ENCODE results near the gene EVI5.

The EVI5 gene

DNA sequence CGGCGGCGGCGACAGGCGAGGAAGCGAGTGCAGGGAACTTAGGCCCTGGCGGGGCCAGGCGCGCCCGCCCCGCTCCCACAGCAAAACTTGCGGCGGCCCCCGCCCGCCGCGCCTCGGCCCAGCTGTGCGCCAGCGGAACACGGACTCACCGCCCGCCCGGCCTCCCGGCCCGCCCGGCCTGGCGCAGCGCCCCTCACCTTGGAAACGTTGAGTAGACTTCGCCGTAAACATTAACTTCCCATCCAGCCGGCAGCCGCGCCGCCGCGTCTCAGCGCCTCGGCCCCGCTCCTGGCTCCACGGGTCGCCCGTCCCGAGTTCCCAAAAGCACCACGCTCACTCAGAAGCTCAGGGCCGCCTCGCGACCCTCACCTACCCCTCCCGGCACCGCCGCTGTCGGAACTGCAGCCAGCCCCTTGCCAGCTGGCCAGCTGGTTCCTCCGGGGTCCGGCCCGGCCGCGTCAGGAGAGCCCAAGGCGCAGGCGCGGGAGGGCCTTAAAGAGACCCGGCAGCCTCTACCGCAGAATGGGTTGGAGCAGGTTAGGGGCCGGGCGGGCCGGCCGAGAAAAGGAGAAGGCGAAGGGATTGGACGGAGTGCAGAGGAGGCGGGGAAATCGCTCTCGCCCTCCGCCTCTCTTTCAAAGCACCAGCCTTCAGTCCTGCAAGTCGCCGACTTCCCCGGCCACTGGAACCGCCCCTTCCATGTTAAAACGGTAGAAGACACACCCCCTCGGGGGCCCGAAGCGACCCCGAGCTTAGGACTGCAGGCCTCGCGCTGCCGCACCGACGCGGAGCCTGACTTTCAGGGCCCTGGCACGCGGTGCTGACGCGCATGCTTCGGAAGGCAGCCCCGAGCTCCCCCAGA lies at the start of gene EVI5:
Gene EVI5, minus strand, starts transcription at position 470 of the 862 bp plus-strand sequence. CDS start 48,562 bp downstream, outside the sequence.
- Histone ChIP-seq H3K27me3 (ENCODE audit: control insufficient read depth, low read length) (no peaks in the 10 kb centered on the region), H3K4me2 (ENCODE audit: low read length) (peak within 1 kb of the TSS; percentile 86), H3K9me2 (replicated peaks; ENCODE audit: control insufficient read depth, low read length) (no peaks in the 10 kb centered on the region), H3K27ac (ENCODE audit: low read depth, low read length) (peak within 1 kb of the TSS; percentile 28; the same call in 1 of the 2 replicates), H3K4me1 (ENCODE audit: control insufficient read depth, low read length) (peaks cover 14% of the 10 kb centered on the region), H3K9me3 (ENCODE audit: control insufficient read depth, insufficient read depth, low read length) (no peaks in the 10 kb centered on the region), H3K36me3 (ENCODE audit: control insufficient read depth, low read length) (no peaks in the 10 kb centered on the region), H4K20me1 (ENCODE audit: control insufficient read depth, insufficient read depth, low read depth, low read length) (no peaks in the 10 kb centered on the region), H3F3A (ENCODE audit: control insufficient read depth, insufficient read depth) (peaks cover 3% of the 10 kb centered on the region), H3K79me2 (ENCODE audit: control insufficient read depth, low read length) (peaks cover 30% of the 10 kb centered on the region), H3K4me3 (ENCODE audit: low read length) (peak within 1 kb of the TSS; percentile 87)
- TF ChIP-seq EZH2phosphoT487 (IDR thresholded peaks at IDR 0.05; ENCODE audit: borderline replicate concordance, low read length) = no peak
- peak; percentile 42 for TF ChIP-seq CTCF (IDR thresholded peaks at IDR 0.05; ENCODE audit: low read depth, low read length, poor library complexity, severe bottlenecking)

GRCh38 chr1:92834617-92835016 lies 49.7 kb upstream of the EVI5 start:
- no peaks in the 10 kb centered on the region for H3K9me3 ChIP-seq (ENCODE audit: control insufficient read depth, insufficient read depth, low read length)
- H3K4me2 ChIP-seq (ENCODE audit: low read length) = peak overlapping the region; percentile 84
- H3K9me2 ChIP-seq (replicated peaks; ENCODE audit: control insufficient read depth, low read length) = no peaks in the 10 kb centered on the region
- H3K4me3 ChIP-seq (ENCODE audit: low read length) = peak overlapping the region; percentile 90
- peaks cover 60% of the 10 kb centered on the region for H3F3A ChIP-seq (ENCODE audit: control insufficient read depth, insufficient read depth)
- H4K20me1 ChIP-seq (ENCODE audit: control insufficient read depth, insufficient read depth, low read depth, low read length) = peaks cover 61% of the 10 kb centered on the region
- peaks cover 79% of the 10 kb centered on the region for H3K79me2 ChIP-seq (ENCODE audit: control insufficient read depth, low read length)
- H3K27ac ChIP-seq (ENCODE audit: low read depth, low read length) = no peak overlapping the region
- H3K36me3 ChIP-seq (ENCODE audit: control insufficient read depth, low read length) = peaks cover 77% of the 10 kb centered on the region
- no peak for TF ChIP-seq CTCF (IDR thresholded peaks at IDR 0.05; ENCODE audit: low read depth, low read length, poor library complexity, severe bottlenecking)
- TF ChIP-seq EZH2phosphoT487 (IDR thresholded peaks at IDR 0.05; ENCODE audit: borderline replicate concordance, low read length) = no peak
- H3K27me3 ChIP-seq (ENCODE audit: control insufficient read depth, low read length) = no peaks in the 10 kb centered on the region
- H3K4me1 ChIP-seq (ENCODE audit: control insufficient read depth, low read length) = peaks cover 52% of the 10 kb centered on the region

- Histone ChIP-seq H3K36me3 (ENCODE audit: control insufficient read depth, low read length) (peaks cover 69% of the 10 kb centered on the region), H3K27ac (ENCODE audit: low read depth, low read length) (peak overlapping the region; percentile 73), H3K9me2 (replicated peaks; ENCODE audit: control insufficient read depth, low read length) (no peaks in the 10 kb centered on the region), H3K79me2 (ENCODE audit: control insufficient read depth, low read length) (peaks cover 71% of the 10 kb centered on the region), H3K4me3 (ENCODE audit: low read length) (peak overlapping the region; percentile 90), H3K4me1 (ENCODE audit: control insufficient read depth, low read length) (peaks cover 52% of the 10 kb centered on the region), H3F3A (ENCODE audit: control insufficient read depth, insufficient read depth) (peaks cover 53% of the 10 kb centered on the region), H3K4me2 (ENCODE audit: low read length) (peak overlapping the region; percentile 84), H4K20me1 (ENCODE audit: control insufficient read depth, insufficient read depth, low read depth, low read length) (peaks cover 53% of the 10 kb centered on the region), H3K27me3 (ENCODE audit: control insufficient read depth, low read length) (no peaks in the 10 kb centered on the region), H3K9me3 (ENCODE audit: control insufficient read depth, insufficient read depth, low read length) (no peaks in the 10 kb centered on the region)
- TF ChIP-seq EZH2phosphoT487 (IDR thresholded peaks at IDR 0.05; ENCODE audit: borderline replicate concordance, low read length) = no peak
- no peak for TF ChIP-seq CTCF (IDR thresholded peaks at IDR 0.05; ENCODE audit: low read depth, low read length, poor library complexity, severe bottlenecking)
Measured at GRCh38 chr1:92833840-92834239, 48.9 kb upstream of the EVI5 start.
